Sciatic nerve (tissue), 2 donors: ENCODE data around the gene C1GALT1. TPM values are rescaled to one million over a fixed set of nuclear protein-coding genes. Genes with fewer than 3 reads are reported as not detected.

Source experiments
- ATAC-seq: fragments of 200-7000 bp; cut with Tn5 transposase; one replicate; pipeline ENCODE4 v1.9.1; 2020; ENCODE audit warnings: mild to moderate bottlenecking, moderate library complexity
- DNase-seq: peaks from one replicate; pipeline ENCODE4 v3.0.0-alpha.2; 2020; ENCODE audit warnings: low spot score
- intact Hi-C: fragments of 100-400 bp; cut with DNase I; formaldehyde crosslinking; loops from one replicate; pipeline ENCODE4 v1.14.2; 2022
- total RNA-seq: library from RNA; stranded (reverse); fragmentation: NEBNext Ultra II Directional; extraction: Animal tissue kit (Norgen Biotek cat#: 25700); gene quantifications from one replicate; pipeline ENCODE4 v1.2.1, GENCODE V29; 2021
- donor health status: DM: no; HTN: no; CAD: no.
- donor health status: DM: no; HTN: no; CAD: no.

Gene C1GALT1
- total RNA-seq, 1 donor from 2014 or later = 37.5 TPM

- ATAC-seq (peak; percentile 57), DNase-seq (no peak)
- intact Hi-C loops = no loop called here
Observed at GRCh38 chr7:7257899-7258692, 75.8 kb downstream of the C1GALT1 start.

- intact Hi-C loops = no loop called here
Observed at GRCh38 chr7:7261863-7262262, 79.5 kb downstream of the C1GALT1 start.

GRCh38 chr7:7263297-7264230 lies 81.2 kb downstream of the C1GALT1 start:
- no peak for ATAC-seq
- intact Hi-C loops = no loop called here
- DNase-seq = no peak

More at GRCh38 chr7:7261863-7262262, 79.5 kb downstream of the C1GALT1 start:
- DNase-seq (no peak), ATAC-seq (no peak)

- intact Hi-C loops = no loop called here
- DNase-seq (no peak), ATAC-seq (no peak)
Observed at GRCh38 chr7:7264306-7265040, 82.1 kb downstream of the C1GALT1 start.

GRCh38 chr7:7265081-7266075 lies 83.0 kb downstream of the C1GALT1 start:
- no peak for DNase-seq
- peak; percentile 83 for ATAC-seq
- intact Hi-C loops = no loop called here

- ATAC-seq (no peak), DNase-seq (no peak)
- intact Hi-C loops = no loop called here
Observed at GRCh38 chr7:7266257-7266881, 84.0 kb downstream of the C1GALT1 start.

GRCh38 chr7:7271094-7271874 lies 88.9 kb downstream of the C1GALT1 start:
- no peak for ATAC-seq
- no peak for DNase-seq
- intact Hi-C loops = no loop called here

GRCh38 chr7:7272294-7272693 lies 90.0 kb downstream of the C1GALT1 start:
- intact Hi-C loops = no loop called here
- ATAC-seq (no peak), DNase-seq (no peak)

GRCh38 chr7:7274782-7275181 lies 92.4 kb downstream of the C1GALT1 start:
- ATAC-seq = no peak
- DNase-seq = no peak
- intact Hi-C loops = no loop called here

GRCh38 chr7:7276161-7276560 lies 93.8 kb downstream of the C1GALT1 start:
- ATAC-seq (no peak), DNase-seq (no peak)
- intact Hi-C loops = no loop called here

GRCh38 chr7:7290429-7291122 lies 108.2 kb downstream of the C1GALT1 start:
- ATAC-seq (no peak), DNase-seq (no peak)
- intact Hi-C loops = no loop called here

GRCh38 chr7:7292085-7292484 lies 109.7 kb downstream of the C1GALT1 start:
- no peak for DNase-seq
- ATAC-seq = no peak
- intact Hi-C loops = no loop called here

GRCh38 chr7:7292608-7293007 lies 110.3 kb downstream of the C1GALT1 start:
- intact Hi-C loops = no loop called here
- DNase-seq (no peak), ATAC-seq (no peak)

GRCh38 chr7:7293092-7293491 lies 110.7 kb downstream of the C1GALT1 start:
- intact Hi-C loops = no loop called here
- no peak for DNase-seq

GRCh38 chr7:7294911-7295310 lies 112.6 kb downstream of the C1GALT1 start:
- intact Hi-C loops = no loop called here
- DNase-seq (no peak), ATAC-seq (no peak)

More at GRCh38 chr7:7293092-7293491, 110.7 kb downstream of the C1GALT1 start:
- ATAC-seq = no peak
